ENCODE results near the gene GPR42. TPM values are rescaled to one million over a fixed set of nuclear protein-coding genes. Genes with fewer than 3 reads are reported as not detected.

Gene GPR42
- total and polyA plus RNA-seq, 2 donors (not counting 1 experiment from before 2014, with no cell fraction given): 0.10 TPM; not detected in 1

DNA sequence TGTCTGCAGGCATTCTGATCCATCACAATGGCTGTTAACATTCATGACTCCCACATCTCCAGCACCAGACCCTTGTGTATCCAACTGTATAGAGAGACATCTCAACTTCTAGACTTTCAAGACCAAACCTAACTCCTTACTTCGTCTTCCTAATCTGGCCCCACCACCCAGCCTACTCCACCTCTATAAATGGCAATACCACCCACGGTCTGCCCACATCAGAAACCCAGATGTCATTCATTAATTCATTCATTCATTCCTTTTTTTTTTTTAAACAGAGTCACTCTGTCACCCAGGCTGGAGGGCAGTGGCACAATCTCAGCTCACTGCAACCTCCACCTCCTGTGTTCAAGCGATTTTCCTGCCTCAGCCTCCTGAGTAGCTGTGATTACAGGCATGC is 10.4 kb downstream of the GPR42 start:
- peaks cover 0 to 2% (median 0%) of the 10 kb centered on the region in 4 experiments for H3K27me3 ChIP-seq (replicated peaks in 1 of 4; ENCODE audit: control extremely low read depth in 1 of 4, control insufficient read depth in 3 of 4, insufficient read depth in 4 of 4, low read length in 3 of 4)
- Mint-ChIP-seq H3K4me1 (peaks cover 9% of the 10 kb centered on the region), H3K27me3 (peaks cover 13% of the 10 kb centered on the region), H3K27ac (no peak overlapping the region), H3K4me3 (no peak overlapping the region), H3K9me3 (ENCODE audit: insufficient read depth) (peaks cover under 1% of the 10 kb centered on the region)
- no peaks in the 10 kb centered on the region for H3K79me2 ChIP-seq (ENCODE audit: control insufficient read depth, insufficient read depth, low read length)
- no peak for DNase-seq
- no peak overlapping the region for H3K4me3 ChIP-seq (ENCODE audit: control extremely low read depth in 1 of 5, extremely low read depth in 1 of 5, insufficient read depth in 1 of 5, low read depth in 2 of 5, low read length in 4 of 5)
- no peak overlapping the region for H3K9ac ChIP-seq (ENCODE audit: low read length)
- H2AFZ ChIP-seq (ENCODE audit: insufficient read depth, low read depth, low read length, poor library complexity, severe bottlenecking): no peak overlapping the region
- 77% methylated on average over 2 of the region's 3 CpGs for WGBS (ENCODE audit: insufficient coverage)
- POLR2A ChIA-PET: no interaction called here
- no peak overlapping the region for H3K4me2 ChIP-seq (replicated peaks; ENCODE audit: low read depth, low read length, poor library complexity, severe bottlenecking)
- H3K4me1 ChIP-seq (ENCODE audit: control insufficient read depth in 2 of 2, insufficient read depth in 2 of 2, low read length in 2 of 2): peaks cover 7 to 12% of the 10 kb centered on the region in 2 donors
- H3K9me3 ChIP-seq (ENCODE audit: control extremely low read depth in 1 of 3, control insufficient read depth in 2 of 3, insufficient read depth in 1 of 3, low read length in 2 of 3): peaks cover 4 to 23% (median 7%) of the 10 kb centered on the region in 3 donors
- TF ChIP-seq EZH2 (IDR thresholded peaks at IDR 0.05; ENCODE audit: borderline replicate concordance, insufficient read depth, low read depth, low read length, poor library complexity, severe bottlenecking): no peak
- TF ChIP-seq, protein P1, sequence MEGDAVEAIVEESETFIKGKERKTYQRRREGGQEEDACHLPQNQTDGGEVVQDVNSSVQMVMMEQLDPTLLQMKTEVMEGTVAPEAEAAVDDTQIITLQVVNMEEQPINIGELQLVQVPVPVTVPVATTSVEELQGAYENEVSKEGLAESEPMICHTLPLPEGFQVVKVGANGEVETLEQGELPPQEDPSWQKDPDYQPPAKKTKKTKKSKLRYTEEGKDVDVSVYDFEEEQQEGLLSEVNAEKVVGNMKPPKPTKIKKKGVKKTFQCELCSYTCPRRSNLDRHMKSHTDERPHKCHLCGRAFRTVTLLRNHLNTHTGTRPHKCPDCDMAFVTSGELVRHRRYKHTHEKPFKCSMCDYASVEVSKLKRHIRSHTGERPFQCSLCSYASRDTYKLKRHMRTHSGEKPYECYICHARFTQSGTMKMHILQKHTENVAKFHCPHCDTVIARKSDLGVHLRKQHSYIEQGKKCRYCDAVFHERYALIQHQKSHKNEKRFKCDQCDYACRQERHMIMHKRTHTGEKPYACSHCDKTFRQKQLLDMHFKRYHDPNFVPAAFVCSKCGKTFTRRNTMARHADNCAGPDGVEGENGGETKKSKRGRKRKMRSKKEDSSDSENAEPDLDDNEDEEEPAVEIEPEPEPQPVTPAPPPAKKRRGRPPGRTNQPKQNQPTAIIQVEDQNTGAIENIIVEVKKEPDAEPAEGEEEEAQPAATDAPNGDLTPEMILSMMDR (IDR thresholded peaks at IDR 0.05): no peak
- no peaks in the 10 kb centered on the region for H4K20me1 ChIP-seq (ENCODE audit: control insufficient read depth, insufficient read depth, low read length, poor library complexity, severe bottlenecking)
- CTCF ChIA-PET: no interaction called here
- H3K27ac ChIP-seq (ENCODE audit: low read length in 2 of 2): no peak overlapping the region
- ATAC-seq (ENCODE audit: low read depth): no peak
- intact Hi-C loops (cut with micrococcal nuclease): no loop called here
- no peaks in the 10 kb centered on the region for H3K36me3 ChIP-seq (replicated peaks in 1 of 2; ENCODE audit: control extremely low read depth in 1 of 2, control insufficient read depth in 1 of 2, extremely low read depth in 1 of 2, insufficient read depth in 2 of 2, low read length in 1 of 2)

DNA sequence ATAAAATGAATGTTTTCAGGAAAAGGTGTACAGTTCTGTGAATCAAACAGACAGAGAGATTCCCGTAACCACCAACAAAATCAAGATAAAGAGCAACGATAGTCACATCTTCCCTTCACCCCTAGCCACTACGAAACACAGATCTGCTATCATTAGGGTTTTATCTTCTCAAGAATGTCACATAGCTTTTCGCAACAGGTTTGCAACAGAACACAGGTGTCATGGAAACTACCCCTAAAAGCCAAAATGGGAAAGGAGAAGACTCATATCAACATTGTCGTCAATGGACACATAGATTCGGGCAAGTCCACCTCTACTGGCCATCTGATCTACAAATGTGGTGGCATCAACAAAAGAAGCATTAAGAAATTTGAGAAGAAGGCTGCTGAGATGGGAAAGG is 11.1 kb downstream of the GPR42 start:
- WGBS (ENCODE audit: insufficient coverage): 87% methylated on average over 3 of the region's 6 CpGs
- Histone ChIP-seq H3K4me2 (replicated peaks; ENCODE audit: low read depth, low read length, poor library complexity, severe bottlenecking) (no peak overlapping the region), H3K9me3 (ENCODE audit: control extremely low read depth in 1 of 3, control insufficient read depth in 2 of 3, insufficient read depth in 1 of 3, low read length in 2 of 3) (peaks cover 5 to 25% (median 12%) of the 10 kb centered on the region in 3 donors), H2AFZ (ENCODE audit: insufficient read depth, low read depth, low read length, poor library complexity, severe bottlenecking) (no peak overlapping the region), H3K27ac (ENCODE audit: low read length in 2 of 2) (no peak overlapping the region), H3K9ac (ENCODE audit: low read length) (no peak overlapping the region), H3K4me3 (ENCODE audit: control extremely low read depth in 1 of 5, extremely low read depth in 1 of 5, insufficient read depth in 1 of 5, low read depth in 2 of 5, low read length in 4 of 5) (no peak overlapping the region), H3K36me3 (replicated peaks in 1 of 2; ENCODE audit: control extremely low read depth in 1 of 2, control insufficient read depth in 1 of 2, extremely low read depth in 1 of 2, insufficient read depth in 2 of 2, low read length in 1 of 2) (no peaks in the 10 kb centered on the region), H3K27me3 (replicated peaks in 1 of 4; ENCODE audit: control extremely low read depth in 1 of 4, control insufficient read depth in 3 of 4, insufficient read depth in 4 of 4, low read length in 3 of 4) (peaks cover 0 to 2% (median 0%) of the 10 kb centered on the region in 4 experiments), H4K20me1 (ENCODE audit: control insufficient read depth, insufficient read depth, low read length, poor library complexity, severe bottlenecking) (no peaks in the 10 kb centered on the region), H3K79me2 (ENCODE audit: control insufficient read depth, insufficient read depth, low read length) (no peaks in the 10 kb centered on the region), H3K4me1 (ENCODE audit: control insufficient read depth in 2 of 2, insufficient read depth in 2 of 2, low read length in 2 of 2) (peaks cover 5% of the 10 kb centered on the region in 2 donors)
- no peak for TF ChIP-seq EZH2 (IDR thresholded peaks at IDR 0.05; ENCODE audit: borderline replicate concordance, insufficient read depth, low read depth, low read length, poor library complexity, severe bottlenecking)
- TF ChIP-seq, protein P1 (IDR thresholded peaks at IDR 0.05): no peak
- ATAC-seq (ENCODE audit: low read depth): no peak
- Mint-ChIP-seq H3K27me3 (peaks cover 13% of the 10 kb centered on the region), H3K4me3 (no peak overlapping the region), H3K9me3 (ENCODE audit: insufficient read depth) (peaks cover 2% of the 10 kb centered on the region), H3K4me1 (peaks cover 6% of the 10 kb centered on the region), H3K27ac (no peak overlapping the region)
- ChIA-PET POLR2A (no interaction called here), CTCF (no interaction called here)
- DNase-seq: no peak
- intact Hi-C loops (cut with micrococcal nuclease): no loop called here

All from B cell (primary cell).